WTC11 (cell line): ENCODE measurements around the gene PIK3R4. TPM values are rescaled to one million over a fixed set of nuclear protein-coding genes. Genes with fewer than 3 reads are reported as not detected.

Experiments
- ATAC-seq: fragments of 200-7000 bp; cut with Tn5 transposase; 2 replicates; pipeline ENCODE4 v1.10.0; 2021; ENCODE audit warnings: mild to moderate bottlenecking, moderate library complexity
- CTCF ChIA-PET: fragments of 300-600 bp; sonication (Branson Sonifier 250); formaldehyde crosslinking; loops from one replicate; lab custom pipeline; 2021; ENCODE audit warnings: antibody characterized with exemption; lab: Charles Lee
- POLR2A ChIA-PET: fragments of 350-600 bp; sonication (Branson Sonifier 250); formaldehyde crosslinking; loops from one replicate; lab custom pipeline; 2021; ENCODE audit warnings: antibody characterized with exemption; lab: Charles Lee
- DNase-seq: peaks from one replicate; pipeline ENCODE4 v3.0.0; 2021; ENCODE audit warnings: low spot score
- H3K27ac Mint-ChIP-seq: 2 replicates; pipeline ENCODE4 v1.8.0; 2021; ENCODE audit warnings: mixed read lengths
- H3K27me3 Mint-ChIP-seq: 2 replicates; pipeline ENCODE4 v1.8.0; 2021; ENCODE audit warnings: low read depth, mild to moderate bottlenecking, moderate library complexity, mixed read lengths
- H3K36me3 Mint-ChIP-seq: 2 replicates; pipeline ENCODE4 v1.8.0; 2021; ENCODE audit warnings: mixed read lengths
- H3K4me1 Mint-ChIP-seq: 2 replicates; pipeline ENCODE4 v1.8.0; 2022; ENCODE audit warnings: mixed read lengths
- H3K4me3 Mint-ChIP-seq: 2 replicates; pipeline ENCODE4 v1.8.0; 2021; ENCODE audit warnings: mild to moderate bottlenecking, moderate library complexity, mixed read lengths
- H3K9me3 Mint-ChIP-seq: 2 replicates; pipeline ENCODE4 v1.8.0; 2021; ENCODE audit warnings: mixed read lengths
- ARID4B ChIP-seq: sonication (generic); formaldehyde crosslinking; IDR thresholded peaks from 2 replicates; pipeline ENCODE4 v1.8.0; 2023; ENCODE audit warnings: missing genetic modification reagents, mild to moderate bottlenecking, borderline replicate concordance
- ATF3 ChIP-seq: sonication (generic); formaldehyde crosslinking; conservative IDR thresholded peaks from 2 replicates; pipeline ENCODE4 v1.8.1; 2022; ENCODE audit warnings: mild to moderate bottlenecking, missing genetic modification reagents
- HMGA2 ChIP-seq: fragments of 250-450 bp; sonication (Bioruptor Pico); IDR thresholded peaks from 2 replicates; pipeline ENCODE4 v1.4.0; 2021; ENCODE audit warnings: mild to moderate bottlenecking, moderate library complexity
- IRF2 ChIP-seq: sonication (generic); formaldehyde crosslinking; IDR thresholded peaks from 2 replicates; pipeline ENCODE4 v1.8.0; 2022; ENCODE audit warnings: low read depth, missing genetic modification reagents, borderline replicate concordance
- JAZF1 ChIP-seq: fragments of 250-450 bp; sonication (Bioruptor Pico); IDR thresholded peaks from 2 replicates; pipeline ENCODE4 v1.9.0; 2021; ENCODE audit warnings: moderate library complexity, mild to moderate bottlenecking, inconsistent platforms
- KAT7 ChIP-seq: sonication (generic); formaldehyde crosslinking; IDR thresholded peaks from 2 replicates; pipeline ENCODE4 v1.8.1; 2023; ENCODE audit warnings: missing genetic modification reagents, mild to moderate bottlenecking, borderline replicate concordance
- MXD4 ChIP-seq: fragments of 250-450 bp; sonication (Bioruptor Pico); IDR thresholded peaks from 2 replicates; pipeline ENCODE4 v1.8.0; 2021; ENCODE audit warnings: mild to moderate bottlenecking, moderate library complexity, borderline replicate concordance
- MYBL2 ChIP-seq: sonication (generic); formaldehyde crosslinking; IDR thresholded peaks from 2 replicates; pipeline ENCODE4 v1.8.1; 2023; ENCODE audit warnings: mild to moderate bottlenecking, moderate library complexity, missing genetic modification reagents
- NFYB ChIP-seq: sonication (generic); formaldehyde crosslinking; conservative IDR thresholded peaks from 2 replicates; pipeline ENCODE4 v1.8.0; 2022; ENCODE audit warnings: low read depth, missing genetic modification reagents
- ZNF281 ChIP-seq: sonication (generic); formaldehyde crosslinking; IDR thresholded peaks from 2 replicates; pipeline ENCODE4 v1.8.0; 2023; ENCODE audit warnings: mild to moderate bottlenecking, missing genetic modification reagents
- ZNF532 ChIP-seq: fragments of 250-450 bp; sonication (Bioruptor Pico); IDR thresholded peaks from 2 replicates; pipeline ENCODE4 v1.9.0; 2021; ENCODE audit warnings: mild to moderate bottlenecking, borderline replicate concordance
- total RNA-seq: library from RNA; stranded (reverse); gene quantifications from 3 replicates; pipeline ENCODE4 v1.2.3, GENCODE V29; 2021
- TF ChIP-seq, protein P1 (sequence below): sonication (generic); formaldehyde crosslinking; IDR thresholded peaks from 2 replicates; pipeline ENCODE4 v1.8.1; 2022; ENCODE audit warnings: mild to moderate bottlenecking, missing genetic modification reagents, moderate library complexity, borderline replicate concordance
- TF ChIP-seq, protein P2 (sequence below): sonication (generic); formaldehyde crosslinking; IDR thresholded peaks from 2 replicates; pipeline ENCODE4 v1.8.1; 2023; ENCODE audit warnings: mild to moderate bottlenecking, missing genetic modification reagents, moderate library complexity
- TF ChIP-seq, protein P3 (sequence below): sonication (generic); formaldehyde crosslinking; IDR thresholded peaks from 2 replicates; pipeline ENCODE4 v1.8.1; 2022; ENCODE audit warnings: low read depth, mild to moderate bottlenecking, moderate library complexity, missing genetic modification reagents, borderline replicate concordance

Gene PIK3R4
- total RNA-seq, 1 experiment from 2014 or later: 41.5 TPM

DNA sequence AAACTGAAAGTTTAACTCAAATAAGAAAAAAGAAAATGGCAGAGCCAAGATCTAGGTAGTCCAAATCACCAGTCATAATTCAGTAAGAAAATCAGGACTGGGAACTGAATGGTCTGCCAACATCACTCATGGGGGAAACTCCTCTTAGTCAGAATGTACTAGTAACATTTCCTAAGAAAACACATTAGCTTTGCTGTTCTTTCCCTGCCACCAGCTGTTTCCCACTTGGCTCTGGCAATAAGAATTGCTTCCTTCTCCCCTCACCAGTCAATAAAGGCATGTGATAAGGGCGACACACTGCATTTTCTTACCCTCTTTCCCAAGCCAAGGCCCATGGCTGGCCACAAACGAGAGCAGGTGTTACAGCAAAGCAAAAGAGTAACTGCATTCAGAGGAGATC lies 46.1 kb downstream of the PIK3R4 start (continued):
- TF ChIP-seq MXD4 (no peak), ARID4B (CRISPR knock-in tag) (no peak)

- TF ChIP-seq ZNF281 (CRISPR knock-in tag): no peak
- TF ChIP-seq, protein P1, sequence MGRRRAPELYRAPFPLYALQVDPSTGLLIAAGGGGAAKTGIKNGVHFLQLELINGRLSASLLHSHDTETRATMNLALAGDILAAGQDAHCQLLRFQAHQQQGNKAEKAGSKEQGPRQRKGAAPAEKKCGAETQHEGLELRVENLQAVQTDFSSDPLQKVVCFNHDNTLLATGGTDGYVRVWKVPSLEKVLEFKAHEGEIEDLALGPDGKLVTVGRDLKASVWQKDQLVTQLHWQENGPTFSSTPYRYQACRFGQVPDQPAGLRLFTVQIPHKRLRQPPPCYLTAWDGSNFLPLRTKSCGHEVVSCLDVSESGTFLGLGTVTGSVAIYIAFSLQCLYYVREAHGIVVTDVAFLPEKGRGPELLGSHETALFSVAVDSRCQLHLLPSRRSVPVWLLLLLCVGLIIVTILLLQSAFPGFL: no peak
- no peak for TF ChIP-seq IRF2 (CRISPR knock-in tag)
- no peak for TF ChIP-seq JAZF1 (CRISPR knock-in tag)
- no peak for TF ChIP-seq HMGA2 (CRISPR knock-in tag)
- Mint-ChIP-seq H3K27me3 (no peaks in the 10 kb centered on the region), H3K4me1 (no peaks in the 10 kb centered on the region), H3K36me3 (peaks cover 33% of the 10 kb centered on the region), H3K27ac (no peak overlapping the region), H3K4me3 (no peak overlapping the region), H3K9me3 (no peaks in the 10 kb centered on the region)
- peak; percentile 41; the same call in 1 of the 2 replicates for ATAC-seq
- DNase-seq: no peak
- POLR2A ChIA-PET: no interaction called here
- CTCF ChIA-PET: interaction anchor here (1.0 kb wide), 1 partner anchor 48 kb away, joined by 3 read pairs; no protein-coding TSS in a partner anchor
Observed at GRCh38 chr3:130699765-130700164, 46.9 kb downstream of the PIK3R4 start.

DNA sequence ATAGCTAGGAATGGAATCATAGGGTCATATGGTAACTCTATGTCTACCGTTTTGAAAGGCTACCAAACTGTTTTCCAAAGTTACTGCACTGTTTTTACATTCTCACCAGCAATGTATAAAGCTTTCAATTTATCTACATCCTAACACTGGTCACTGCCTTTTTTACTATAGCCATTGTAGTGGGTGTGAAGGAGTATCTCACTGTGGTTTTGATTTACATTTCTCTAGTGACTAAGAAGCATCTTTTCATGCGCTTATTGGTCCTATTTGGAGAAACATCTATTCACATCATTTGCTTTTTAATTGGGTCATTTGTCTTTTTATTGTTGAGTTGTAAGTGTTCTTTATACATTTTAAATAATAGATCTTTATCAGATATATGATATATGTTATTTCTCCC lies 53.3 kb downstream of the PIK3R4 start:
- POLR2A ChIA-PET: no interaction called here

More for the DNA sequence above, 53.3 kb downstream of the PIK3R4 start:
- Mint-ChIP-seq H3K27me3 (no peaks in the 10 kb centered on the region), H3K4me3 (no peak overlapping the region), H3K36me3 (peaks cover 20% of the 10 kb centered on the region), H3K9me3 (no peaks in the 10 kb centered on the region), H3K27ac (no peak overlapping the region), H3K4me1 (no peaks in the 10 kb centered on the region)
- no peak for ATAC-seq
- no peak for DNase-seq
- CTCF ChIA-PET: no interaction called here
- TF ChIP-seq ATF3 (CRISPR knock-in tag) (no peak), NFYB (CRISPR knock-in tag) (no peak), KAT7 (CRISPR knock-in tag) (no peak), ZNF532 (CRISPR knock-in tag) (no peak), MYBL2 (no peak)
- TF ChIP-seq, protein P2, sequence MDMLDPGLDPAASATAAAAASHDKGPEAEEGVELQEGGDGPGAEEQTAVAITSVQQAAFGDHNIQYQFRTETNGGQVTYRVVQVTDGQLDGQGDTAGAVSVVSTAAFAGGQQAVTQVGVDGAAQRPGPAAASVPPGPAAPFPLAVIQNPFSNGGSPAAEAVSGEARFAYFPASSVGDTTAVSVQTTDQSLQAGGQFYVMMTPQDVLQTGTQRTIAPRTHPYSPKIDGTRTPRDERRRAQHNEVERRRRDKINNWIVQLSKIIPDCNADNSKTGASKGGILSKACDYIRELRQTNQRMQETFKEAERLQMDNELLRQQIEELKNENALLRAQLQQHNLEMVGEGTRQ: no peak
- TF ChIP-seq, protein P3, sequence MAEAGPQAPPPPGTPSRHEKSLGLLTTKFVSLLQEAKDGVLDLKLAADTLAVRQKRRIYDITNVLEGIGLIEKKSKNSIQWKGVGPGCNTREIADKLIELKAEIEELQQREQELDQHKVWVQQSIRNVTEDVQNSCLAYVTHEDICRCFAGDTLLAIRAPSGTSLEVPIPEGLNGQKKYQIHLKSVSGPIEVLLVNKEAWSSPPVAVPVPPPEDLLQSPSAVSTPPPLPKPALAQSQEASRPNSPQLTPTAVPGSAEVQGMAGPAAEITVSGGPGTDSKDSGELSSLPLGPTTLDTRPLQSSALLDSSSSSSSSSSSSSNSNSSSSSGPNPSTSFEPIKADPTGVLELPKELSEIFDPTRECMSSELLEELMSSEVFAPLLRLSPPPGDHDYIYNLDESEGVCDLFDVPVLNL: no peak
